ENCODE data around the gene TMF1.

Gene TMF1

GRCh38 chr3:69080233-69080920 is 28.2 kb upstream of the TMF1 start, which contains the start of gene UBA3:
Gene UBA3 (minus strand): TSS chr3:69080365. CDS start chr3:69080353, 12 bp downstream.
- peak; percentile 81 to 88 for DNase-seq (ENCODE audit: low read depth in 2 of 2, low spot score in 1 of 2)

- no peak for DNase-seq (ENCODE audit: low read depth in 2 of 2, low spot score in 1 of 2)
These were observed 27.4 kb upstream of the TMF1 start for GRCh38 chr3:69079269-69080159.

- no peak for DNase-seq (ENCODE audit: low read depth in 2 of 2, low spot score in 1 of 2)
These were observed 20.8 kb upstream of the TMF1 start for GRCh38 chr3:69072928-69073327.

GRCh38 chr3:69066121-69066520 is 14.0 kb upstream of the TMF1 start:
- no peak for DNase-seq (ENCODE audit: low read depth in 2 of 2, low spot score in 1 of 2)

- no peak for DNase-seq (ENCODE audit: low read depth in 2 of 2, low spot score in 1 of 2)
These were observed 13.3 kb upstream of the TMF1 start for GRCh38 chr3:69065318-69065964.

- DNase-seq (ENCODE audit: low read depth in 2 of 2, low spot score in 1 of 2) = no peak
These were observed 11.5 kb upstream of the TMF1 start for GRCh38 chr3:69063636-69064035.

GRCh38 chr3:69059688-69060087 is 7.6 kb upstream of the TMF1 start:
- DNase-seq (ENCODE audit: low read depth in 2 of 2, low spot score in 1 of 2) = no peak

- no peak for DNase-seq (ENCODE audit: low read depth in 2 of 2, low spot score in 1 of 2)
These were observed 6.8 kb upstream of the TMF1 start for GRCh38 chr3:69058947-69059224.

- DNase-seq (ENCODE audit: low read depth in 2 of 2, low spot score in 1 of 2) = no peak
These were observed 6.2 kb upstream of the TMF1 start for GRCh38 chr3:69058180-69058946.

- DNase-seq (ENCODE audit: low read depth in 2 of 2, low spot score in 1 of 2) = no peak
These were observed 352 bp upstream of the TMF1 start for GRCh38 chr3:69052472-69052898.

GRCh38 chr3:69048990-69049389 is 3.1 kb downstream of the TMF1 start:
- no peak for DNase-seq (ENCODE audit: low read depth in 2 of 2, low spot score in 1 of 2)

GRCh38 chr3:69044608-69045007 is 7.5 kb downstream of the TMF1 start:
- no peak for DNase-seq (ENCODE audit: low read depth in 2 of 2, low spot score in 1 of 2)

- DNase-seq (ENCODE audit: low read depth in 2 of 2, low spot score in 1 of 2) = no peak
These were observed 18.7 kb downstream of the TMF1 start for GRCh38 chr3:69033470-69033869.

GRCh38 chr3:69032737-69033136 is 19.4 kb downstream of the TMF1 start:
- no peak for DNase-seq (ENCODE audit: low read depth in 2 of 2, low spot score in 1 of 2)

- no peak for DNase-seq (ENCODE audit: low read depth in 2 of 2, low spot score in 1 of 2)
These were observed 20.0 kb downstream of the TMF1 start for GRCh38 chr3:69032142-69032541.

- DNase-seq (ENCODE audit: low read depth in 2 of 2, low spot score in 1 of 2) = no peak
These were observed 20.5 kb downstream of the TMF1 start for GRCh38 chr3:69031635-69032034.

GRCh38 chr3:69020857-69021256 is 31.3 kb downstream of the TMF1 start:
- no peak for DNase-seq (ENCODE audit: low read depth in 2 of 2, low spot score in 1 of 2)

- no peak for DNase-seq (ENCODE audit: low read depth in 2 of 2, low spot score in 1 of 2)
These were observed 31.7 kb downstream of the TMF1 start for GRCh38 chr3:69020424-69020823.

GRCh38 chr3:69016901-69017300 is 35.2 kb downstream of the TMF1 start:
- DNase-seq (ENCODE audit: low read depth in 2 of 2, low spot score in 1 of 2) = no peak

- no peak for DNase-seq (ENCODE audit: low read depth in 2 of 2, low spot score in 1 of 2)
These were observed 36.0 kb downstream of the TMF1 start for GRCh38 chr3:69016102-69016501.

- DNase-seq (ENCODE audit: low read depth in 2 of 2, low spot score in 1 of 2) = no peak
These were observed 38.0 kb downstream of the TMF1 start for GRCh38 chr3:69014022-69014580.

All from stimulated activated CD8-positive, alpha-beta memory T cell treated with anti-CD3 and anti-CD28 coated beads, Interleukin-4, amount 100 ng/mL, for 4 hours (primary cell).